Thyroid gland (tissue), 4 donors: Measurements from ENCODE around the gene SMAD3.

Source experiments
- CTCF ChIP-seq, 6 experiments: fragments of 200-600 bp in 3 of 6; fragments of 450-650 bp in 3 of 6; sonication (generic) in 3 of 6; IDR thresholded peaks; one replicate each; pipeline ENCODE4 v1.5.1; 2016 to 2019; ENCODE audit warnings: antibody characterized with exemption in 6 of 6, mild to moderate bottlenecking in 2 of 6, inconsistent platforms in 1 of 6, moderate library complexity in 1 of 6
- POLR2A ChIP-seq, 2 donors: fragments of 450-650 bp; IDR thresholded peaks; one replicate each; pipeline ENCODE4 v1.6.1; 2017; ENCODE audit warnings: antibody characterized with exemption in 2 of 2, mild to moderate bottlenecking in 2 of 2, moderate library complexity in 1 of 2

- no peak for TF ChIP-seq CTCF (IDR thresholded peaks at IDR 0.05)
- no peak for TF ChIP-seq POLR2A (IDR thresholded peaks at IDR 0.05)
These were observed 115.3 kb downstream of the SMAD3 start for GRCh38 chr15:67180514-67181191.
